GM12891 (cell line): ENCODE measurements around the gene ZNF541.

Experiments
- DNase-seq: peaks from one replicate; pipeline ENCODE4 v3.0.0; 2011; ENCODE audit warnings: low spot score; ENCODE audit not compliant: insufficient read length
- FAIRE-seq: peaks from 2 replicates; lab custom pipeline; 2011; peaks lifted over from hg19 to GRCh38; lab: Jason Lieb, UNC
- PAX5 ChIP-seq: IDR thresholded peaks from 2 replicates; pipeline ENCODE4 v1.6.1; 2011; ENCODE audit warnings: low read length, moderate library complexity, mild to moderate bottlenecking; ENCODE audit not compliant: insufficient read depth, severe bottlenecking
- POLR2A ChIP-seq: IDR thresholded peaks from 2 replicates; pipeline ENCODE4 v1.6.1; 2011; ENCODE audit warnings: low read depth, low read length, control low read depth
- POLR2AphosphoS5 ChIP-seq: IDR thresholded peaks from 2 replicates; pipeline ENCODE4 v1.6.1; 2011; ENCODE audit warnings: low read depth, low read length, control low read depth
- POU2F2 ChIP-seq: IDR thresholded peaks from 2 replicates; pipeline ENCODE4 v1.6.1; 2011; ENCODE audit warnings: low read depth, mild to moderate bottlenecking, control low read depth, low read length, moderate library complexity
- SPI1 ChIP-seq: IDR thresholded peaks from 2 replicates; pipeline ENCODE4 v1.6.1; 2011; ENCODE audit warnings: low read depth, low read length, control low read depth
- TAF1 ChIP-seq: IDR thresholded peaks from 2 replicates; pipeline ENCODE4 v1.6.1; 2011; ENCODE audit warnings: low read depth, low read length, control low read depth

Gene ZNF541

DNA sequence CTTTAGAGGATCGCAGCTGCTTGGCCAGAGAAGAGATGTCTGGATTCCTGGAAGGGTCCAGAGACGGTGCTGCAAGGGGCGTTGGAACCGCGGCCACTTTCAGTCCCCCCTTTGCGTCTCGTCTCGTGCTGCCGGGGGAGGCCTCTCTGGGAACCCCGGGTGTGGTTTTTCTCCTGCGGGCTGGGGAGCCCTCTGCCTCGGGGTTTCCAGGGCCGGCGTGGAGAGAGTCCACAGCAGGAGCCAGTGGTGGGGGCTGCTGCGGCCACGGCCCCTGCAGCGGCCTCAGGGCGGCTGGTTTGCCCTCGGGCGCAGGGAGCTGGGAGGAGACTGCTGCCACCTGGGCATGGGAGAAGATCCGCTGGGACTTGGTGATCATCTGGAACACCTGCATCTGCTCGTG is 28.5 kb downstream of the ZNF541 start:
- DNase-seq (no peak), FAIRE-seq (no peak)
- TF ChIP-seq PAX5 (no peak), POU2F2 (no peak), TAF1 (no peak), SPI1 (no peak), POLR2A (no peak), POLR2AphosphoS5 (no peak)

DNA sequence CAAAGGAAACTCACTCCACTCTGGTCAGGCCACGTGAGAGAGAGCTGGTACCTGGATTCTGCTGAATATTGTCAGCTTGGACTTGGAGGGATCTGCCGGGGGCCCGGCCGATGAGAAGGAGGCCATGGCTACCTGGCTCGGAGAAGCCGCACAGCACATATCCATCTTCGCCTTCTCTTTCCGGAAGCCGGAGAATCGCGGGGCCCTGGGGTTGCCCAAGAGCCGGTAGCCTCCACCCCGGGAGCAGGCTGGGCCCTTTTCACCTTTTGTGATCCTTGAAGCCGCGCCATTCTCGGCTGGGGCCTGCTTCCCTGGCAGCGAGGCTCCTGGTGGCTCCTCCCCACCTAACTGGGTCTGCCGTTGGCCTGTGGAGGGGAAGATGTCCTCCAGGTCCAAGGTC is 28.9 kb downstream of the ZNF541 start:
- DNase-seq = no peak
- no peak for FAIRE-seq
- TF ChIP-seq POLR2AphosphoS5 (no peak), PAX5 (no peak), SPI1 (no peak), POLR2A (no peak), POU2F2 (no peak), TAF1 (no peak)

GRCh38 chr19:47542030-47542475 is 30.9 kb downstream of the ZNF541 start:
- TF ChIP-seq POLR2AphosphoS5 (no peak), SPI1 (no peak), TAF1 (no peak), POLR2A (no peak), POU2F2 (no peak), PAX5 (no peak)
- FAIRE-seq (no peak), DNase-seq (no peak)

- no peak for TF ChIP-seq TAF1
- TF ChIP-seq POLR2A = no peak
- no peak for TF ChIP-seq SPI1
- TF ChIP-seq PAX5 = no peak
- TF ChIP-seq POLR2AphosphoS5 = no peak
- TF ChIP-seq POU2F2 = no peak
- FAIRE-seq (peak; percentile 52), DNase-seq (no peak)
These were observed 31.4 kb downstream of the ZNF541 start for GRCh38 chr19:47541518-47541917.

DNA sequence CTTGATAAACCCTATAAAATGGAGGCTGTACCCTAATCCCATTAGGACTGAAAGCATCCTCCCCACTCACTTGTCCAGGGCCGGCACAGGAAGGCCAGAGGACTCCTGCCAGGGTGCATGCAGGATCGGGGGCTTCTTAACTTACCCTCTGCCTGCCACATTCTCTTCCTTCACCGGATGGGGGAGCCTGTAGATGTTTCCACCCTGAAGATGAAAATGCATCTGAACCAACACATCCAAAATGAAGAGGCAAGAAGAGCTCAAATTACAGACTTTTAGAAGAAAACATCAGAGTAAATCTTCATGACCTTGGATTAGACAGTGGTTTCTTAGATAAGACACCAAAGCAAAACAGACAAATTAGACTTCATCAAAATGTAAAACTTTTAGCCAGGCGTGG is 32.2 kb downstream of the ZNF541 start:
- TF ChIP-seq POLR2AphosphoS5 (no peak), PAX5 (no peak), POU2F2 (no peak), SPI1 (no peak), TAF1 (no peak), POLR2A (no peak)
- FAIRE-seq = no peak
- DNase-seq = no peak

DNA sequence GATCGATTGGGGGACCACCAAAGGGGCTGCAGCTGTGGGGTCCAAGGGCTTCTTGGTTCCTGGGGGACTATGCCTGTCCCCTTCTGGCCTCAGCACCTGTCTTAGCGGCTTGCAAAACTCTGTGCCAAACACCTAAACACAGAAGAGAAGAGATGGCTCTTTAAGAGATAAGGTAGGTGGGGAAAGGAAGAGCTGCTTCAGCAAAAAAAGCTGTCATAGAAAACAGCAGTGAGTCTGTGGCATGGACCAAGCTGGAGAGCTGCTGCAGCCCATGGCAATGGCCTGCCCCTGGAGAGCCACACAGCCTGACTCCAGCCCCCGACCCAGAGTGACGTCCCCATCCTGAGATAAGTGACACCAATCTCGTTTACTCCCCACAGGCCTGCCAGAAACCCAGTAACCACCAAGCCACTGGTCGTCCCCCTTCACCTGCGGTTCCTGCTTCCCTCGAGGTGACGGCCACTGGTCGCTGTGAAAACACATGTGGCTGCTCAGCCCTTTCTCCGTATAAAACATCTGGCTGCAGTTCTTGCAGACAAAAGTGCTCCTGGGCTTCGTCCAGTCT is 33.1 kb downstream of the ZNF541 start:
- no peak for DNase-seq
- FAIRE-seq = no peak
- no peak for TF ChIP-seq POU2F2
- TF ChIP-seq POLR2A = no peak
- TF ChIP-seq SPI1 = no peak

DNA sequence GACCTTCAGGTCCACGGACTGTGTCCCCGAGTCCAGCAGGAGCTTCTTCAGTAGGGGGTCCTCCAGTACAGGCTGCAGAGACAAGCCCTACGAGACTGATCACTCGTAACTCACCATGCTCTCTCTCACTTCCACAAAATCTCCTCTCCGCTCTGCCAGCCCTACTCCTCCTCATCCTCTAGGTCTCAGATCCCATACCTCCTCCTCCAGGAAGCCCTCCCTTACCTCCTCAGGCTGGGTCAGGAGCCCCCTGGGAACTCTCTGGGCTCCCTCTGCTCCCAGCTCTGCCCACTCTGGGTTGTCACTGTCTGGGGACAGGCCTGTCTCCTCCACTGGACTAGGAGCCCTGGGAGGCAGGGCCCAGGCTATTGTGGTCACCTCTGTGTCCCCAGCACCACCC is 34.1 kb downstream of the ZNF541 start:
- TF ChIP-seq TAF1 (no peak), POLR2AphosphoS5 (no peak), POU2F2 (no peak), SPI1 (no peak), POLR2A (no peak)
- FAIRE-seq (no peak), DNase-seq (no peak)

GRCh38 chr19:47537493-47537892 is 35.5 kb downstream of the ZNF541 start:
- DNase-seq (no peak), FAIRE-seq (no peak)
- TF ChIP-seq POU2F2 = no peak
- TF ChIP-seq PAX5 = no peak
- TF ChIP-seq POLR2A = no peak
- no peak for TF ChIP-seq POLR2AphosphoS5
- TF ChIP-seq SPI1 = no peak

DNA sequence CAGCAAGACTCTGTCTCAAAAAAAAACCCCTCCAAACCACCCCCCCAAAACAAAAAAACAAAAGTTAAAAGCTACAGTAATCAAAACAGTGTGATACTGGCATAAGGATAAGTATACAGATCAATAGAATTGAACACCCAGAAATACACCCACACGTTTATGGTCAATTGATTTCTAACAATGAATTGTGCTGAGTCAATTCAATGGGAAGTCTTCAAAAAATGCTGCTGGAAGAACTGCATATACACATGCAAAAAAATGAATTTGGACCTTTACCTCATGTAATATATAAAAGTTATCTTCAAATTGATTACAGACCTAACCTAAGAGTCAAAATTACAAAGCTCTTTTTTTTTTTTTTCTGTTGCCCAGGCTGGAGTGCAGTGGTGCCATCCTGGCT is 38.3 kb downstream of the ZNF541 start:
- FAIRE-seq (no peak), DNase-seq (no peak)
- no peak for TF ChIP-seq POU2F2
- TF ChIP-seq POLR2AphosphoS5 = no peak
- no peak for TF ChIP-seq POLR2A
- no peak for TF ChIP-seq SPI1
- no peak for TF ChIP-seq PAX5
- TF ChIP-seq TAF1 = no peak

DNA sequence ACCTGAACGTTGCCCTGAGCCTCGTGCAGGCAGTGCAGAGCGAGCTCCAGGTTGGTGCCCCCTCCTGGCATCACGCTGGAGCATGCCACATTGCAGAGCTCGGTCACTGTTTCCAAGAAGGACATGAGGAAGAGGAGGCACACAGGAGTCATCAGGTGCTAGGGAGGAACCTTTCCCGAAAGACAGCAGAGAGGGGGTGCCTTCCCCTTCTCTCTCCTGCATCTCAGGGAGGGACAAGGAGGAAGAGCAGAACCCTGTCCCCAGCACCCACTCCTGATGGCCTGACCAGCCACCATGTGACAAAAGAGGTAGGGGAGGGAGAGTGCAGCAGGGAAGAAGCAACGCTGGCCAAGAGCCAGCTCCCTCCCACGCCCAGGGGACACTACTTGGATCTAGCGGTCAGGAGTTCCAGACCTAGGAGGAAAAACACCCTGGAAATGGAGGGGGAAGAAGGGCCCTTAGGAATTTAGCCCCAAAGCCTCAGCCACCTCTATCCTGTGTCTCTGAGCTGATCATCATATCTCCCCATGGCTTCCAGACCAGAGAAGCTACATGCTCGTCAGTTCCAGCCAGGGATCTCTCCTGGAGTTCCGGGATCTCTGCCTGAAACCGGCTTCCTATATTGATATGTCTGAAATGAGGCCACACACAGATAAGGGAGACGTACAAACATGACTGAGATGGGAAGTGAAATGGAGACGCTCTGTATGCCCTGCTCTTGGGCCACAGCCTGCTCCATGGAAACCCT is 41.1 kb downstream of the ZNF541 start:
- no peak for TF ChIP-seq POLR2A
- TF ChIP-seq POLR2AphosphoS5 = no peak
- no peak for TF ChIP-seq SPI1
- no peak for TF ChIP-seq POU2F2
- no peak for TF ChIP-seq PAX5
- TF ChIP-seq TAF1 = no peak
- DNase-seq = no peak
- FAIRE-seq = no peak
